HL-60 (cell line): ENCODE data around the gene ZNF320.

Experiments
- CTCF ChIP-seq: IDR thresholded peaks from one replicate; pipeline ENCODE4 v1.5.1; 2011; ENCODE audit warnings: low read length, control low read depth, inconsistent platforms; ENCODE audit not compliant: insufficient read depth
- GABPA ChIP-seq: IDR thresholded peaks from 2 replicates; pipeline ENCODE4 v1.6.1; 2012; ENCODE audit warnings: low read depth
- POLR2AphosphoS5 ChIP-seq: IDR thresholded peaks from 2 replicates; pipeline ENCODE4 v1.6.1; 2012; ENCODE audit warnings: low read depth
- REST ChIP-seq: IDR thresholded peaks from 2 replicates; pipeline ENCODE4 v1.6.1; 2012; ENCODE audit warnings: low read depth; ENCODE audit not compliant: insufficient replicate concordance
- SPI1 ChIP-seq: IDR thresholded peaks from 2 replicates; pipeline ENCODE4 v1.6.1; 2012; ENCODE audit warnings: low read depth, mild to moderate bottlenecking, borderline replicate concordance

GRCh38 chr19:52922841-52923777, 25.7 kb upstream of the ZNF320 start, which contains the start of gene ZNF888:
- no peak for TF ChIP-seq CTCF
- peak; percentile 94 for TF ChIP-seq POLR2AphosphoS5
- TF ChIP-seq REST = no peak
- no peak; the same call in 1 of the 2 replicates for TF ChIP-seq SPI1
- no peak for TF ChIP-seq GABPA
